Brain microvascular endothelial cell (primary cell): ENCODE measurements around the gene SF3A2.

Experiments used
- DNase-seq: peaks from one replicate; pipeline ENCODE4 v3.0.0-alpha.2; 2020
- H3K27ac ChIP-seq: fragments of 250-450 bp; sonication (Bioruptor Pico); 2 replicates; pipeline ENCODE4 v1.5.1; 2020; ENCODE audit warnings: mild to moderate bottlenecking, moderate library complexity
- H3K27me3 ChIP-seq: fragments of 250-450 bp; sonication (Bioruptor Pico); replicated peaks from 2 replicates; pipeline ENCODE4 v1.5.1; 2020; ENCODE audit warnings: mild to moderate bottlenecking
- H3K36me3 ChIP-seq: fragments of 250-450 bp; sonication (Bioruptor Pico); replicated peaks from 2 replicates; pipeline ENCODE4 v1.5.1; 2020; ENCODE audit warnings: mild to moderate bottlenecking
- H3K4me3 ChIP-seq: 2 replicates; pipeline ENCODE4 v1.5.1; 2011; ENCODE audit warnings: low read depth, mild to moderate bottlenecking, control low read depth, low read length, moderate library complexity
- in situ Hi-C: cut with HindIII; loops from 2 replicates; pipeline ENCODE4 v1.10.0; 2017; ENCODE audit warnings: low sequenced_read_pairs, low pct_ligation_motif_present
- TF ChIP-seq, protein P1 (sequence below): IDR thresholded peaks from 2 replicates; pipeline ENCODE4 v1.5.1; 2011; ENCODE audit warnings: low read depth, mild to moderate bottlenecking, moderate library complexity, low read length, control low read depth, inconsistent platforms; ENCODE audit errors: missing control alignments

Gene SF3A2

GRCh38 chr19:2209408-2209807, 27.2 kb upstream of the SF3A2 start:
- peaks cover 57% of the 10 kb centered on the region for H3K36me3 ChIP-seq
- in situ Hi-C loops, result no loop called here
- H3K4me3 ChIP-seq, result no peak overlapping the region

DNA sequence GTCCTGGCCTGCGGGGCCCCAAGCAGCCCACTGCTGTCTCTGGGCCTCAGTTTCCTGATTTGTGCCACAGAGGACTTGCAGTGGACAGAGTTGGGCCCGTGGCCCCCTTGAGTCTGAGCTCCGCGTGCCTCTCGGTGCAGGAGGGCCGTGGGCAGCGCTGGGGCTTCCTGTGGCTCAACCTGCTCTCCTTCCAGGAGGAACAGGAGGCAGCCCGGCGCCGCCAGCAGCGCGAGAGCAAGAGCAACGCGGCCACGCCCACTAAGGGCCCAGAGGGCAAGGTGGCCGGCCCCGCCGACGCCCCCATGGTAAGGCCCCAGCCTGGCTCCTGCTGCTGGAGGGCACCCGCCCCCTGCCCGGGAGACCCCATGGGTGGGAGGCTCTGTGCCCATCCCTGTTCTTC, 26.4 kb upstream of the SF3A2 start:
- no peak for DNase-seq
- in situ Hi-C loops, result no loop called here
- TF ChIP-seq, protein P1, sequence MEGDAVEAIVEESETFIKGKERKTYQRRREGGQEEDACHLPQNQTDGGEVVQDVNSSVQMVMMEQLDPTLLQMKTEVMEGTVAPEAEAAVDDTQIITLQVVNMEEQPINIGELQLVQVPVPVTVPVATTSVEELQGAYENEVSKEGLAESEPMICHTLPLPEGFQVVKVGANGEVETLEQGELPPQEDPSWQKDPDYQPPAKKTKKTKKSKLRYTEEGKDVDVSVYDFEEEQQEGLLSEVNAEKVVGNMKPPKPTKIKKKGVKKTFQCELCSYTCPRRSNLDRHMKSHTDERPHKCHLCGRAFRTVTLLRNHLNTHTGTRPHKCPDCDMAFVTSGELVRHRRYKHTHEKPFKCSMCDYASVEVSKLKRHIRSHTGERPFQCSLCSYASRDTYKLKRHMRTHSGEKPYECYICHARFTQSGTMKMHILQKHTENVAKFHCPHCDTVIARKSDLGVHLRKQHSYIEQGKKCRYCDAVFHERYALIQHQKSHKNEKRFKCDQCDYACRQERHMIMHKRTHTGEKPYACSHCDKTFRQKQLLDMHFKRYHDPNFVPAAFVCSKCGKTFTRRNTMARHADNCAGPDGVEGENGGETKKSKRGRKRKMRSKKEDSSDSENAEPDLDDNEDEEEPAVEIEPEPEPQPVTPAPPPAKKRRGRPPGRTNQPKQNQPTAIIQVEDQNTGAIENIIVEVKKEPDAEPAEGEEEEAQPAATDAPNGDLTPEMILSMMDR, result no peak
- Histone ChIP-seq H3K4me3 (no peak overlapping the region), H3K27ac (no peak overlapping the region), H3K36me3 (peaks cover 65% of the 10 kb centered on the region), H3K27me3 (no peaks in the 10 kb centered on the region)

More at GRCh38 chr19:2209408-2209807, 27.2 kb upstream of the SF3A2 start:
- TF ChIP-seq, protein P1, result no peak
- no peak for DNase-seq
- H3K27ac ChIP-seq, result no peak overlapping the region
- no peaks in the 10 kb centered on the region for H3K27me3 ChIP-seq

DNA sequence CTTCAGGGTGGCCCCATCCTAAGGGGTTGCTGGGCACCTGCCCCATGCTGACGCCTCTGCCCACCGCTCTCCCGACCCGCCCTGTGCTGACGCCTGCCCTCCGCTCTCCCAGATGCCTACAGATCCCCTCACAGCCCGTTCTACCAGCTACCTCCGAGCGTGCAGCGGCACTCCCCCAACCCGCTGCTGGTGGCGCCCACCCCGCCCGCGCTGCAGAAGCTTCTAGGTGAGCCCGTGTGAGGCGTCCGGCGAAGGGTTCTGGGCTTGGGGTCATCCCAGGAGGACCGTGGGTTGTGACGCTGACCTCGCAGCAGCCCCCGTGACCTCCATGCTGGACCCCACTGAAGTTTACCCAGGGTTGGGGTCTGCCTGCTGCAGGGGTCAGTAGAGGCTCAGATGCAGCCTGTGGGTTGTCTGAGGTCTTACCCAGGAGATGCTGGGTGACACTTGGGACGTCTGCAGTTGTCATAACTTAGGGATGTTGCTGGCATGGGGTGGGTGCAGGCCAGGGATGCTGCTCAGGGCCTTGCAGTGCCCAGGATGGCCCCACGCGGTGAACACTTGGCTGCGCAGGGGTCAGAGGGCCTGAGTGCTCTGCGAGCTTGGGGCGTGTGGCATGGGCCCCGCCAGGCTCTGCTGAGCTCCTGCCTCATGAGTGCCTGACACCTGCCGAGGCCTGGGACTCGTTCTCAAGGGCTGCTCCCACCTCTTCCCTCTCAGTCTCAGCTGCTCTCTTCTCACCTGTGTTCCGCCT, 25.5 kb upstream of the SF3A2 start:
- H3K4me3 ChIP-seq, result no peak overlapping the region
- H3K27ac ChIP-seq, result no peak overlapping the region
- peaks cover 74% of the 10 kb centered on the region for H3K36me3 ChIP-seq
- in situ Hi-C loops, result no loop called here
- TF ChIP-seq, protein P1, result no peak
- H3K27me3 ChIP-seq, result no peaks in the 10 kb centered on the region
- DNase-seq, result no peak

GRCh38 chr19:2212861-2213711, 23.5 kb upstream of the SF3A2 start:
- in situ Hi-C loops, result no loop called here
- H3K36me3 ChIP-seq, result peaks cover 78% of the 10 kb centered on the region
- H3K27ac ChIP-seq, result no peak overlapping the region
- TF ChIP-seq, protein P1, result no peak
- DNase-seq, result no peak
- no peaks in the 10 kb centered on the region for H3K27me3 ChIP-seq
- H3K4me3 ChIP-seq, result no peak overlapping the region

DNA sequence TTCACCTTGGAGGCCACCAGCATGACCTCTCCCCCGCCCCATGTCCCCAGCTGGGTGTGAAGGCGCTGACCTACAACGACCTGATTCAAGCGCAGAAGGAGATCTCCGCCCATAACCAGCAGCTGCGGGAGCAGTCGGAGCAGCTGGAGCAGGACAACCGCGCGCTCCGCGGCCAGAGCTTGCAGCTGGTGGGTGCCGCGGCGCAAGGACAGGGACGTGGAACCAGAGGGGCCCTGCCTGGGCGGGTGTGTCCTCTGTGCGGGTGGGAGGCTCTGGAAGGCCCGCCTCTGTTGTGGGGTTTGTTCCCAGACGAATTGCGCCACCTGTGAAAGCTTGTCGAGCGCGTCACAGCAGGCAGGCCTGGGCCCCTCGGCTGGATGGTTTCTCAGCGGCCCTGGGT, 22.8 kb upstream of the SF3A2 start:
- DNase-seq, result no peak
- H3K27ac ChIP-seq, result no peak overlapping the region
- TF ChIP-seq, protein P1, result no peak
- no peaks in the 10 kb centered on the region for H3K27me3 ChIP-seq
- H3K36me3 ChIP-seq, result peaks cover 77% of the 10 kb centered on the region
- in situ Hi-C loops, result no loop called here
- H3K4me3 ChIP-seq, result no peak overlapping the region
